GM18511 (cell line): ENCODE data around the gene WFDC1.

Source experiments
- ATAC-seq: cut with Tn5 transposase; IDR thresholded peaks from one replicate; pipeline ENCODE4 v1.9.1; 2021; ENCODE audit warnings: mild to moderate bottlenecking, moderate library complexity; ENCODE audit not compliant: unreplicated experiment

The WFDC1 gene

DNA sequence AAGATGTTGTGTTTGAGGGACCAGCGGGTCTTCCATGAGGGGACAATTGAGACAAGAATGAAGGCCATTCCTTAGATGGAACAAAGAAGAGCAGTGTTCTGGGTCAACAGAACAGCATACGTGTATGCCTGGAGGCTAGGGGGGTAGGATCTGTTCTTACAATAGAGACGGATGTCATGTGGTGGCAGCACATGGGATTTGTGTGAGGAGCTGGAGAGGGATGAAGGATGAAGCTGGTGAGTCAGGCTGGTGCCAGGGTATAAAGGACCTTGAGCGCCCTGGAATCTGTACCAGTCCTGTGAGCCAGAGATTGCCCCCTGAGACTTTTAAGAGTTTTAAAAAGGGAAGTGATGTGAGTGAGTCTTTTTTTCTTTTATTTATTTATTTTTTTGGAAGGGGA, 22.8 kb upstream of the WFDC1 start:
- no peak for ATAC-seq

DNA sequence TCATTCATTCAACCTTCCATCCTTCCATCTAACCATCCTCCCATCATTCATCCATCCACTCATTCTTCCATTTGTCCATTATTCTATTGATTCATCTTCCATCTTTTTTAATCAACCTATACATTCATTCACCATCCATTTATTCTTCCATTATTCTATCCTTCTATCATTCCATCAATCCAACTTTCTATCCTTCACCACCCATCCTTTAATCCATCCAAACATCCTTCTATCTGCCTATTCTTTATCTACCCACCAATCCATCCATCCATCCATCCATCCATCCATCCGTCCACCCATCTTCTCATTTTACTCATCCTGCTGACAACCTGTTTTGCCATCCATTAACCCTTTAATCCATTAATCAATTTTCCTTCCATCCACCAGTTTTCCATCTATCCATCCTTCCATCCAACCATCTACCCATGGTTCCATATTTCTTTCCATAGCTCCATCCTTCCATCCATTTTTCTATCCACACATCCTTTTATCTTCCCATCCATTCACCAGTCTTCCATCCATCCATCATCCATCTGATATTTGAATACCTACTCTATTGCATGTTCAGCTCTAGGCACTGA, 21.8 kb upstream of the WFDC1 start:
- no peak for ATAC-seq

DNA sequence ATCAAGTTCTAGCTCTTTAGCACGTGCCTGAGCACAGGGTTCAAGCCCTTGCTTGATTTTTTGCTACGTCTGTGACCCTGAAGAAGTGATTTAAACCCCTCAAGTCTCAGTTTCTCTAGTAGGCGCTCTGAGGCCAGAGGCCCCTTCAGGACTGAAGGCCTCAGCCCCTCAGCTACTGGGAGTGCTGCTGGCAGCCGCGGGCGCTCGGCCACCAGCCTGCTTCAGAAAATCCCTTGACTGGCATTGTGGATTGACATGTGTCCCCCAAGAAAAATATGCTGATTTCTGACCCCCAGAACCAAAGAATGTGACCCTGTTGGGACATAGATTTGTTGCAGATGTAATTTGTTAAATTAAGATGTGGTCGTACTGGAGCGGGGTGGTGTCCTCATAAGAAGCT, 20.2 kb upstream of the WFDC1 start:
- no peak for ATAC-seq

DNA sequence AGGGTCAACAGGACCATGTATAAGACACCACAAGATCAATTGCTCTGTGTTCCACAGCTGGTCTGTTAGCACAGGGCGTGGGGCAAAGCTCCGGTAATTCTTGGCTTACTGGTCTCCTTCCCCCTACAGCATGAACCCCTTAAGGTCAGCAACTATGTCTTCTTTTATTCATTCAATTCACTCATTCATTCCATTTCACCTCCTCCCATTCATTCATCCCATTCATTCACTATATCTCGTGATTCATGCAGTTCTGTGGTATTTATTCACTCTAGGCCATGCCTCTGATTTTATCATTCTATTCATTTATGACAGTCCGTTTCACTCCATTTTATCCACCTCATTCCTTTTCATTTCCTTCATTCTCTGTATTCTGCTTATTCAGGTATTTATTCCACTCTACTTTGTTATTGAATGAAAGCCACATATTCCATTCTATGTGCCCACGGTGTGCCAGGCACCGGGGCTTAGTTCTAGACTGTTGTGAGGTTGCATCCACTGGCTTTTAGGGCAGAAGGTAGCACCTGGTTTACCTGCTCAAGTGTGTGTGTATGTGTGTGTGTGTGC, 19.0 kb upstream of the WFDC1 start:
- ATAC-seq, result no peak

DNA sequence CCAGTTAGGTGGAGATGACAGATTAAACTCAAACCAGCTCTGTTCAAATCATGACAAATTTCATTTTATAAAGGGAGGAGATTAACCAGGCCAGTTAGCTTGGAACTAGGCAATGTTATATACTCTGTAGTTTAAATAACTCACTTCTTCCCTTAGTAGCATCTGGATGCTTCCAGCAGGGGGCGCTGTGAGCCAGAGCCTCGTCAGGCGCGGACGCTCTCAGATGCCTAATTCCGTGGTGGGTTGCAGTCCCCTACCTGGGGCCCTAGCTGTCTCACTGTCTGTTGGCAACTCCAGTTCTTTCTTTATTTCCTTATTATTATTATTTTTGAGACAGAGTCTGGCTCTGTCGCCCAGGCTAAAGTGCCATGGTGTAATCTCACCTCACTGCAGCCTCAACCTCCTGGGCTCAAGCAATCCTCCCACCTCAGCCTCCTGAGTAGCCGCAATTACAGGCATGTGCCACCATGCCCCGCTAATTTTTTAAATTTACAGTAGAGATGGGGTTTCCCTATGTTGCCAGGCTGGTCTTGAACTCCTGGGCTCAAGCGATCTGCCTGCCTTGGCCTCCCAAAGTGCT, 17.3 kb upstream of the WFDC1 start:
- no peak for ATAC-seq

DNA sequence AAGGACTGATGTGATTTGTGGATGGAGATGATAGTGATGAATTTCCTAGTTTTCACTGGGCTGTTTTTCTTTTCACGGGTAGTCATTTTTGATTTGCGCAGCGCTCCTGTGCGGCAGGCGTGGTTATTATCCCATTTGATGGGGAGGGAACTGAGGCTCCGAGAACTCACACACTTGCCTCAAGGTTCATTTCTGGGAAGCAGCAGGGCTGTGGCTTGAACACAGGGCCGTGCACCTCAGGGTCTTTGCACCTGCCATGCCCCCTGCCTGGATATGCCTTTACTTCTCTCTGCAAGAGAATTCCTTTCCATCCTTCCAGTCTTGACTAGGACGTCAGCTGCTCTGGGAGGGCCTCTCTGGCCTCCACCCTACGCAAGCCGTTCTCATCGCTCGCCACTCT, 16.3 kb upstream of the WFDC1 start:
- ATAC-seq, result no peak

DNA sequence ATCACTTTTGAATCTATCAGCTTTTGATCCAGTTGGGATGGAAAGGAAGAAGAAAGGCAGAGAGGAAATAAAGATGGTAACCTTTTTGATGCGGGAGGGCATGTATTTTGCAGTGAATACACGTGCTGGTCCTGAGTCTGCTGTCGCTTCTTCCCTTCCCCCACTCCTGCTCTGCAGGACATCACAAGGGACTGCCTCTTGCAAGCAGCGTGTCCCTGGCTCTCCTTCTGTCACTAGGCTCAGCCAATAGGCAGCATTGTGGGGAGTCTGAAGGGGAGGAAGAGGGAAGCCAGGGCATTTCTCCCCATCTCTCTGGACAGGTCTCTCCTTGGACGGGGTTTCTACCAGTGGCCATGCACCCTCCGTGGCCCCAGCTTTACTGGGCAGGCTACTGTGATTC, 15.7 kb upstream of the WFDC1 start:
- ATAC-seq, result no peak

DNA sequence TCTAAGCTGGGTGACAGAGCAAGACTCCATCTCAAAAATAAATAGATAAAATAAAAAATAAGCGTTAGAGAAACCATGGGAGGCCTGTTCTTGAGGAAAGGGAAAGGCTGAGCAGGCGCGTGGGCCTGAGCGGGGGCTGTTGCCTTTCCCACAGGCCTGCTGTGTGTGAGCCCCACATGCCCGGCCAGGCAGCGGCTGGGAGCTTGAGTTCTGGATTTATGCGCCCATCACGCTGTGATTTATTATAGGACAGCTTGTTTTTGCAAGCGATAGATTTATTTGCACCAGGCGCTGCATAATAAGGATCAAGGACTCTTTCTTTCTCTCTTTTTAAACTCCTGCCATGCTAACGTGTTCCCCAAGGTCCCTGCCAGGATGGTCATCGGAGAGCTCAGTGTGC, 14.8 kb upstream of the WFDC1 start:
- ATAC-seq, result no peak

DNA sequence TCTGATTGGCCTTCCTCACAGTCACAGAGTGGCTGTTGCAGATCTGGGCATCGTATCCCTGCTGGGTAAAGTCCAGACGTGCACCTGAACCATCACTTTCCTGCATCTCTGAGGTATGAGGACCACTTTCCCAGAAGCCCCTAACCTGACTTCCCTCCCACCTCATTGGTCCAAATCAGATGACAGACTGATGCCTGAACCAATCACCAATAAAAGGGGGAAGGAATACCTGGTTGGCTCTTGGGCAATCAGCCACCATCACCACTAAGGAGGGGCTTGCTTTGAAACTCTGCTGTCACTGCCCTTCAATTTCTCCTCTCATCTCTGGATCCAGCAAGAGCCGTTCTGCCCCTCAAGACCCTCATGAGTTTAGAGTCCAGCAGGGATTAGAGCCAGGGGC, 13.6 kb upstream of the WFDC1 start:
- ATAC-seq, result no peak

DNA sequence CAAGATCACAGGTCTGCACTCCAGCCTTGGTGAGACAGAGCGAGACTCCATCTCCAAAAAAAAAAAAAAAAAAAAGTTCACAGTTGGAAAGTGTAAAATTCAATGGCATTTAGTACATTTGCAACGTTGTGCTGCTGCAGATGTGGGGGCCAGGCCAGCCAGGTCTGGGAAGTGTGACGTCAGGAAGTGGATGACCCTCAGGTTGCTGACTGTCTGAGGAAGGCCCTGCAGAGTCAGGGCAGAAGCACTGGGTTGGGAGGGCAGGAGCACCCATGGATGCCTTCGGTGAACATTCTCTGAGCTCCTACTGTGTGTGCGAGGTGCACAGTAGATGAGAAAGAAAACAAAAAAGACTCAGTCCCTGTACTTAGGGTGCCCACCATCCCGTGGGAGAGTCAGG, 12.1 kb upstream of the WFDC1 start:
- no peak for ATAC-seq

DNA sequence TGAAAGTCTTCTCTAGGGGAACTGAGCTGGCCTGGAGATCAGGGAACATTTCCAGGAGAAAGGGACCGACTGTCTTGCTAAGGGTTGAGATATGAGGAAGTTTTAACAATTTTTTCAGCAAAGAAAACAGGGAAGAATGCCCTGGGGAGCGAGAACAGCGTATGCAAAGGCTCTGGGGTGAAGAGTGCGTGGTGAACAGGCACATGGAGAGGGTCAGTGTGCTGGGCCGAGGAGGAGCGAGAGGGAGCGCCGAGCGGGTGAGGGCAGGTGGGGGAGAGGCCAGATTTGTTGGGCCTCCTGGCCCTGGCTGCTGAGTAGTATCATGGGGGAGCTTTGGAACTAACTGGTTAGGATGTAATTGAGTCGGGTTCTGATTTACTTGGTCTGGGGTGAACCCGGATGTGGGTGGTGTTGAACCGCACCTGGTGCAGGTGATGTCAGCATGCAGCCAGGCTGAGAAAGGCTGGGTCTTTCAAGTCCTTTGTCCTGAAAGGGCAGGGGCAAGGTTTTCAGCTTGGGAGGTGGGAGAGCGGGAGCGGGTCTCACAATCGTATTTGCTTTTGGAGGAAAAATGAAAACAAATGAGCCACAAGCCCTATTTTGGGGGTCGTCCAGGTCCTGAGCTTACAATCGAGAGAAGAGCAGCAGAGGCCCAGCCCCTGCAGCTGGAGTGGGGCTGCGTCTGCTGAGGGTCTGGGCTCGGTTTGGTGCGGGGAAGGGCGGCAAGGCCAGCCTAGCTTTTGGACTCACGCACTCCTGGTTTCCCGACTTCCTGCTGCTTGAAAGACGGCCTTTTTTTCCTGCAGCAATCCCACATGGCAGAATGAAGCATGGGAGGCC, 11.1 kb upstream of the WFDC1 start:
- no peak for ATAC-seq

DNA sequence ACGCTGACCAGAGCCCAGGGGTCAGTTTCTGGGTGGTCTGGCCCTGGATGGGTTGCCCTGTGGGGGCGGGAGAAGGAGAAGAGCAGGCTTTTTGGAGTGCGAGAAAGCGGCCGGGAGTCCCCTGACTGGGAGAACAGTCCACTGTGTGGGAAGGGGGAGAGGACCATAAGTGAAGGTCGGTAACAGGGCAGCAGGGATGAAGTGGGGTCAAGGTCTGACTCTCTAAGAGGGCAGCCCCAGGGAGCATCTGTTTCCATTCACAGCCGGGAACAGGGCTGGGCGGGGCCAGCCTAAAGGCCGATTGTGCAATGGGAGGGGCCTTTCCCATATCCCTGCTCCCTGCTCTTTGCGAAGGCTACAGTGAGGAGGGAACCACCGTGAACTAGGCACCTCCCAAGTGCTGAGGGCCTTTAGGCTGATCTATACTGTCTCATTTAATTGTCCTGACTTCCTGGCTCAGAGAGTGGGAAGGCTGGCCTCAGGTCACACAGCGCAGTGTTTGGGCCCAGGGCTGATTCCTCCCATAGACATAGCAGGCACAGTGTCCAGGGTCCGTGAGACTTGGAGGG, 10.4 kb upstream of the WFDC1 start:
- no peak for ATAC-seq

DNA sequence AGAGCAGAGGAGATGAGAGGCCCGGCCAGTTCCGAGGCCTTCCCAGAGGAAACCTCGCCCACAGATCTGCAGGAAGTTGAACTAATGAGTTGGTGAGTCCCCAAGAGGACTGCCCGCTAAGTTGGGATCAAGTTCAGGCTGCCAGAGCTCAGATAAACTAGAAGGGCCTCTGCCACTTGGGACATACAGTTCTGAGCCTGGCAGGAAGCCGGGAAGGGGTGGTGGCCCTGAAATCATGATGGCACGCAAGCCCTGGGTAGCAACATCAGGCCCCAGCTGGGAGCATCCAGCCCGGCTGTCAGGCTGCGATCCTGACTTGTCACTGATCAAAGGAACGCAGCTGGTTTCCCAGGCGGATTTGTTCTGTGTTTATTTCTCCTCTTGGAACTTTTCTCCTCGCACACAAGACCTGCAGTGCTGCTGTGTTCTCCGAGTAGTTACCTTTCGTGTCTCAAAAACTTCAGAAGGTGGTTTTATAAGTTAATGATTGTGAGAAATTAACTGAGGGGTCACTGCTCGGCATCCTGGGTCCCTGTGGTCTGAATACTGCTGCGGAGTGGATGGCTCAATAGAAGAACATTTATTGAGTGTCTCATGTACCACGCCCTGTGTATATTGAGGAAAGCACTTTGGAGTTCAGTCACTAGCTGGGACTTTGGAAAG, 8.0 kb upstream of the WFDC1 start:
- no peak for ATAC-seq

DNA sequence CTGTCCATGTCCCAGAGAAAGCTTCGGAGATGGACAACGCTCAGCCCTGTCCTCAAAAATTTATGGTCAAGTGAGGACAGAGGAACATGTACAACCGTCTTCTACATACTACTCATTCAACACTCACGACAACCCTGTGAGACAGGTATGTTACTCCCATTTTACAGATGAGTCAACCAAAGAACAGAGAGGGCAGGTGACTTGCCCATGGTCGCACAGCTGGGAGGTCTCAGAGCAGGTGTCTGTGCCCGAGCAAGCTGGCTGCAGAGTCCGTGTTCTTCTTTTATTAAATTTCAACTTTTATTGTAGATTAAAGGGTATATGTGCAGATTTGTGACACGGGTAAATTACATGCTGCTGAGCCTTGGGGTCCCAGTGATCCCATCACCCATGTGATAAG, 5.8 kb upstream of the WFDC1 start:
- ATAC-seq, result no peak

DNA sequence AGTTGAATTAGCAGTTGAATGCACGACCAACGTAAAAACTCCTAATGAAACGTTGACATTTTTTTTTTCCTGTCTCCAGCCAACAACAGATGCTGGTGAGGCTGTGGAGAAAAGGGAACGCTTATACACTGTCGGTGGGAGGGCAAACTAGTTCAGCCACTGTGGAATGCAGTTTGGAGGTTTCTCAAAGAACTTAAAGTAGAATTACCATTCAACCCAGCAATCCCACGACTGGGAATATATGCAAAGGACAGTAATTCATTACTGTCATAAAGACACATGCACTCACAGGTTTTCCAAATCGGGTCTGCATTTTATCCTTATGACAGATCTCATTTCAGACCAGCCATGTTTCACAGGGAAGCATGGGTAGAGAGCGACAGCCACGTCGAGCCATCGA, 3.5 kb upstream of the WFDC1 start:
- no peak for ATAC-seq

DNA sequence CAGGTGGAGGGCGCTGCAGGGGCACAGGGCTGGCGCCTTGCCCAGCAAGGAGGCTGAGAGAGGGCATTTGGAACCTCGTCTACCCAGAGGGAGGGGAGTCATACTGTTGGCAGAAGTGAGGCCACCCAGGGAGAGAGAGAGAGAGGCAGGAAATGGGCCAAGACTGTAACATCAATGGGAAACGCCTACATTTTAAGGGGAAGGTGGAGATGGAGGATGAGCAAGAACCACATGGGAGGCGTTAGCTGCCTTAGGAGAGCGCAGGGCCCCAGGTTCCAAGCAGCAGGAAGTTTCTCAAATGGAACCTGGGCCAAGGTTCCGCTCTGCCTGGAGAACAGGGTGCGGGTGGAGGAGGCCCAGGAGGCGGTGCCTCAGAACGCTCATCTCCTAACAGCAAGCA, 2.7 kb upstream of the WFDC1 start:
- ATAC-seq, result no peak

DNA sequence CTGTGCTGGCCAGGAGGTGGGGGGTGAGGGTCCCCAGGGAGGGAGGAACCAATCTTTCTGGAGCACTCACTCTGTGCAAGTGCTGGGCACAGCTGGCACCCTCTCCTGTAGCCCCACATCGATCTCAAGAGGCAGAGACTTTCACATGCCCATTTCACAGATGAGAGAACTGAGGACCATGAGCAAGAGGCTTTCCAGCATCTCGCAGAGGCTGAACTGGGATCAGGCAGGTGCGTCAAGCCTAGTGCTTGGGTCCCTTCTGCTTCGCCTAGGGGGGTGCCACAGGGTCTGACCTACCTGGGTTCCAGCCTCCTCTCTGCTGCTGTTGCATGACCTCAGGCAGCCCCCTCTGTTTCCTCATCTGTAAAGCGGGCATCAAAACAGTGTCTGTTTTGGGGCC, 1.3 kb upstream of the WFDC1 start:
- no peak for ATAC-seq

DNA sequence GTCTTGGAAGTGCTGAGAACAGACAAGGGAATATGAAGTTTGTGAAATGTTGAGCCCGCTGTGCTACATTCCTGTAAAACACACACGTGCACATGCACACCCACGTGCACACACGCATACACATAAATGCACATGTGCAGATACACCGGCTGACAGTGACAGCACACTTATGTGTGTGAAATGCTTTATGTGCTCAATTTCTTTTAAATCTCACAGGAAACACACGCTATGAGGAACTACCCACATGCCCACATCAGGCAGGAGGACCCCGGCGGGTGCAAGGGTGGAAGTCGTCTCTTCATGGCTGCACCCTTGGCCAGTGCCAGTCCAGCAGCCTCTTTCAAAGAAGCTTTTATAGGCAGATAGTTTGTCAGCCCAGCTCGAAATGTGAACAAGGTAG, 561 bp upstream of the WFDC1 start:
- no peak for ATAC-seq

DNA sequence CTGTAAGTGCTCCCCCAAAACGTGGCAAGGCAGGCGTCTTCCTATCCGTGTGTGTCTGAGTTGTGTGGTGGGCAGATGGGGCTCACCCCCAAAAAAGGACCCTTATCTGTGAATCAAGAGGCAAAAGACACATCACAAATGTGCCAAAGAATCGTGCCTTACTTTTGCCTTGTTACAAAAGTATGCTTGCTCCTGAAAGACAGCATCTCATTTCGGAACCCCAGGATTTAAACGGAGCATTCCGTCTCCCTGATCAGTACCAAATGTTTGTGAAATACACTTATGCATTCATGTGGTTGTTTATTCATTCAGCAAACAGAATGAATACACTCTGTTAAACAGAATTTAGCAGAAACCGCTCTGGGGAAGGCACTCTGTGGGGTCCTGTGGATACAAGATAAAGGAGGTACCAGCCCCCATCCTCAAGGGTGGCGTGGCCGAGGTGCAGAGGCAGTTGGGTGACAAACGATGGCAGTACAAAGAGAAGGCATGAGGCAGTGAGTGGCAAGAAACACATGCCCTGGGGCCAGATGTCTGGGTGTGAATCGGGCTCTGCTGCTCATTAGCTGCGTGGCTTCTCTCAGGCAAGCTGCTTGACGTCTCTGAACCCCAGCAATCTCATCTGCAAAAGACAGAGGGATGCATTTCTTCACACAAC, 654 bp downstream of the WFDC1 start:
- ATAC-seq, result no peak

DNA sequence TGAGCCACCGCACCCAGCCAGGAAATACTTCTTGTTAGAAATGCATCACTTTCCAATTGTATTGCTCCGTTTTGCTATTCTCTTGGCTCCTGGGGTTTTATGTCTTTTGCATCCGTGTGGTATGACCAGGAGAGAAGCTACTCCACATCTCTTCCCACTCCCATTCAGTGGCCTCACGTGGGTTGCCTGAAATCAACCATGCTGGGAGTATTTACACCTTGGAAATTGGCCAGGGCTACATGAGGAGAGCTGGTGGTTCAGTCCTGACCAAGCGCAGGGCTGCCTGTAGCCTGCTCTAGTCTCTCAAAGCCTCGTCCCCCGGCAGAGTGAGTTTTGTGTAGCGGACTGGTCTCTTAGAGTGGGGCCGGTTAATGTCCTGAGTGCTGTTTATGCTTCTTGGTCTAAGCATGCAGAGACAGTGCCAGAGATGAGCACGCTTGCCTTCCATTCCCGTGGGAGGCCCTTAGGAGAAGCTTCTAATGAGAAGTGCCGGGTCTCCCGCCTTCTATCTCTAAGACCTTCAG, 3.8 kb downstream of the WFDC1 start:
- no peak for ATAC-seq
